ENCODE results near the gene STARD9. TPM values are rescaled to one million over a fixed set of nuclear protein-coding genes. Genes with fewer than 3 reads are reported as not detected.

Gene STARD9
- polyA plus RNA-seq, 4 donors, result 8.2 to 18.7 (median 10.8) TPM

- no peak for DNase-seq (ENCODE audit: low read depth in 4 of 4, low spot score in 3 of 4)
These were observed 117.1 kb downstream of the STARD9 start for GRCh38 chr15:42692536-42692935.

DNA sequence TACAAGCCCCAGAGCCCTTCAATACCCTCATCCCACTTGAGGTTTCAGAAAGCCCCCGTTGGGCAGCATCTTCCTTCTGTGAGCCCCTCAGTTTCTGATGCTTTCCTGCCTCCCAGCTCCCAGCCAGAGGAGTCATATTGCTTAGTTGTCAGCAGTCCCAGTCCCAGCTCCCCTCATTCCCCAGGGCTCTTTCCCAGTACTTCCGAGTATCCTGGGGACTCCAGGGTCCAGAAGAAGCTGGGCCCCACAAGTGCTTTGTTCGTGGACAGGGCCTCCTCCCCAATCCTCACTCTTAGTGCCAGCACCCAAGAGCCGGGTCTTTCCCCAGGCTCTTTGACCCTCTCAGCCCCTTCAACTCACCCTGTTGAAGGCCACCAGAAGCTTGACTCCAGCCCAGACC, 117.6 kb downstream of the STARD9 start:
- no peak for DNase-seq (ENCODE audit: low read depth in 4 of 4, low spot score in 3 of 4)

GRCh38 chr15:42693496-42693895, 118.1 kb downstream of the STARD9 start:
- no peak for DNase-seq (ENCODE audit: low read depth in 4 of 4, low spot score in 3 of 4)

DNA sequence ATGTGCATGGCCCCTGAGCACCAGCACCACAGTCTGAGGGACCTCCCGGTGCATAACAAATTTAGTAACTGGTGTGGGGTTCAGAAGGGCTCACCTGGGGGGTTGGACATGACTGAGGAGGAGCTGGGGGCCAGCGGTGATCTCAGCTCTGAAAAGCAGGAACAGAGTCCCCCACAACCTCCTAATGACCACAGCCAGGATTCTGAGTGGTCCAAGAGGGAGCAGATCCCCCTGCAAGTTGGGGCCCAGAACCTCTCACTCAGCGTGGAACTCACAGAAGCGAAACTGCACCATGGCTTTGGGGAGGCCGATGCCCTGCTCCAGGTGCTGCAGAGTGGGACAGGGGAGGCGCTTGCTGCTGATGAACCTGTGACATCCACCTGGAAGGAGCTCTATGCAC, 118.5 kb downstream of the STARD9 start:
- no peak for DNase-seq (ENCODE audit: low read depth in 4 of 4, low spot score in 3 of 4)

DNA sequence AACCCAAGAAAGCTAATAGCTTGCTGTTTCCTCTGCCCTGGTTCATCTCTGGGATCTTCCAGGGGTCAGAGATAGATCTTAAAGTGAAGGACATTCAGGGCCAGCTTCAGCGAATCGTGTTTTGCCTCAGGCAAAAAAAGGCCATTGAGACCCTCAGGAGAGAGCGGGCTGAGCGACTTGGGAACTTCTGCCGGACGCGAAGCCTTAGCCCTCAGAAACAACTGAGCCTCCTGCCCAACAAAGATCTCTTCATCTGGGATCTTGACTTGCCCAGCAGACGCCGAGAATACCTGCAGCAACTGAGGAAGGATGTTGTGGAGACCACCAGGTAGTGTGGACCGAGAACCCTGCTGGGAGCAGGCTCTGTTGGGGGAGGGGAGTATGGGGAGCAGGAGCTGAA, 119.0 kb downstream of the STARD9 start:
- DNase-seq (ENCODE audit: low read depth in 4 of 4, low spot score in 3 of 4), result no peak

DNA sequence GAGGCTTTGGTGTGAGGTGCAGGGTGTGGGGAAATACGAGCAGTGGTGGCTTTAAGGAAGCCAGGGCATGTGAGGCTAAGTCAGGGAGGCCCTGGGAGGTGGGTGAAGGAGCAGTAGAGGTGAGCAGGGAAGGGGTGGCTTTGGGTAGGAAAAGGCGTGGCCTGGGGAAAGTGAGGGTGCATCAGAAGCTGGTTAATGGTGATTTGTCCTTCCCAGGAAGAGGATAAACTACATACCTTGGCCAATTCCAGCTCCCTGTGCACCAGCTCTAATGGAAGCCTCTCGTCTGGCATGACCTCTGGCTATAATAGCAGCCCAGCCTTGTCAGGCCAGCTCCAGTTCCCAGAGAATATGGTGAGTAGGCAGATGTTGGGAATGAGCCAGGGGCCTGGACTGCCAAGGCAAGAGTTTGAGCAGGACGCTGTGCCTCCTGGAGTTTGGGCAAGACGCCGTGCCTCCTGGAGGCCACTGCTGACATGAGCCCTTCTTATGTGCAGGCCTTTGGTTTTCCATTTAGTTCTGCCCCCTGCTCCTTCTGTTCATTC, 120.2 kb downstream of the STARD9 start:
- no peak for DNase-seq (ENCODE audit: low read depth in 4 of 4, low spot score in 3 of 4)

DNA sequence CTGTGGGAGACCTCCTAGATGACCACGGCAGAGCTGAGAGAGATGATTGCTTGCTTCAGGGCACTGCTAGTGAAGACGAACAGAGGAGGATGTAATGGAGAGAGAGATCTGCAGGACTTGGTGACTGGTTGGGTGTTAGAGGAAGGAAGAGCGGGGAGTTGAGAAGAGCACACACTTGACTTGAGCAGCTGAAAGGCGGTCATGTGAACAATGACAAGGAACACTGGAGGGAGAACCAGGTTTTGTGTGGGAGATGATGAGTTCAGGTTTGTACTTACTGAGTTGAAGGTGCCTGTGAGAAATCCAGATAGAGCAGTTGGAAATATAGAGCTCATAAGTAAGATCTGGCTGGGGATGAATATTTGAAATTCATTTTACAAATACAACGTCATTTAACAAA, 121.2 kb downstream of the STARD9 start:
- no peak for DNase-seq (ENCODE audit: low read depth in 4 of 4, low spot score in 3 of 4)

- peak; percentile 31 to 60 (median 42) for DNase-seq (ENCODE audit: low read depth in 4 of 4, low spot score in 3 of 4)
These were observed 129.1 kb downstream of the STARD9 start for GRCh38 chr15:42704492-42704926.

DNA sequence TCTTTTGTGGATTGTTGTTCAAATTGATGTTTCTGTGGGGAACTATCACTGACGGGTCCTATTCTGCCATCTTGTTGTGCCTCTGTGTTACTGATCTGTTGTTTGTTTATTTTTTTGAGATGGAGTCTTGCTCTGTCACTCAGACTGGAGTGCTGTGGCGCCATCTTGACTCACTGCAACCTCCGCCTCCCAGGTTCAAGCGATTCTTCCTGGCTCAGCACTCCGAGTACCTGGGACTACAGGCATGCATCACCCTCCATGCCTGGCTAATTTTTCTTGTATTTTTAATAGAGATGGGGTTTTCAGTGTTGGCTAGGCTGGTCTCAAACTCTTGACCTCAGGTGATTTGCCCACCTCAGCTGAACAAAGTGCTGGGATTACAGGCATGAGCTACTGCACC, 129.9 kb downstream of the STARD9 start:
- DNase-seq (ENCODE audit: low read depth in 4 of 4, low spot score in 3 of 4), result no peak

GRCh38 chr15:42707068-42707467, 131.7 kb downstream of the STARD9 start:
- DNase-seq (ENCODE audit: low read depth in 4 of 4, low spot score in 3 of 4), result no peak

DNA sequence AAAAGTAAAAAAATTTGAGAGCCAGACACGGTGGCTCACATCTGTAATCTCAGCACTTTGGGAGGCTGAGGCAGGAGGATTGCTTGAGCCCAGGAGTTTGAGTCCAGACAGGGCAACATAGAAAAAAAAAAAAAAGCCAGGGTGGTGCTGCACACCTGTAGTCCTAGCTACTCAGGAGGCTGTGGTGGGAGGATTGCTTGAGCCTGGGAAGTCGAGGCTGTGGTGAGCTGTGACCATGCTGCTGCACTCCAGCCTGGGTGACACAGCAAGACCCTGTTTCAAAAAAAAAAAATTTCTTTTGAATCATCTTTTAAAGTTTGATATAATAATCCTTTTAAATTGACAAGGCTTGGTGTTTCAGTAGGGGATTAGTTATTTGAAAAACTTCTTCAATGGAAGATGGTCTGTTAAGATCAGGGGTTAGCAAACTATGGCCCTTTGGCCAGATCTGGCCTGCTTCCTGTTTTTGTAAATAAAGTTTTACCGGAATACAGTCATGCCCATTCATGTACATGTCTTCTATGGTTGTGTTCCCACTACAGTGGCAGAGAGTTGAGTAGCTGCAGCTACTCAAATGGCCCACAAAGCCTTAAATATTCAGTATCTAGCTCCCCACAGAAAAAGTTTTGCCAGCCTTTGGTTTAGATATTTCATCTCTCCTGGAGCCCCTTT, 132.6 kb downstream of the STARD9 start:
- DNase-seq (ENCODE audit: low read depth in 4 of 4, low spot score in 3 of 4), result no peak

DNA sequence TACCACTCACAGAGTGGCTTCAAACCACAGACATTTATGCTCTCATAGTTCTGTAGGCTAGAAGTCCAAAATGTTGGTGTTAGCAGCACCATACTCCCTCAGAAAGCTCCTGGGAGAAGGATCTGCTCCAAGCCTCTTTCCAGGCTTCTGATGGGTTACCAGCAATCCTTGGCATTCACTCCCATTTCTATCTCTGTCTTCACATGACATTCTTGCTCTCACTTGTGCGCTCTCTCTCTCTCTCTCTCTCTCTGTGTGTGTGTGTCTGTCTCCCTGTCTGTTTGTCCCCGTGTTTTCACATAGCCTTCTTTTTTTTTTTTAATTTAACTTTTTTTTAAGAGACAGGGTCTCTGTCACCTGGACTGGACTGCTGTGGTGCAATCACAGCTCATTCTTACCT, 135.3 kb downstream of the STARD9 start:
- DNase-seq (ENCODE audit: low read depth in 4 of 4, low spot score in 3 of 4), result no peak

DNA sequence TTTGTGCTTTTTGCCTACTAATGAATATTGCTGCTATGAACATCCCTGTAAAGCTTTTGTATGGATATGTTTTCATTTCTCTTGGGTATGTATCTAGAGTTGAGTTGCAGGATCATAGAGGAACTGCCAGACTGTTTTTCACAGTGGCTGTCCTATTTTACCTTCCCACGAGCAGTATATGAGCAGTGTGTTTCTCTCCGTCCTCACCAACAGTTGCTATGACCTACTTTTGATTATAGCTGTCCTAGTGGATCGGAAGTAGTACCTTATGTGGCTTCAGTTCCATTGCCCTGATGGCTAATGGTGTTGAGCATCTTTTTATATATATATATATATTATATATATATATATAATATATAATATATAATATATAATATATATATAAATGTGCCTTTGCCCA, 136.3 kb downstream of the STARD9 start:
- DNase-seq (ENCODE audit: low read depth in 4 of 4, low spot score in 3 of 4), result no peak

- no peak for DNase-seq (ENCODE audit: low read depth in 4 of 4, low spot score in 3 of 4)
These were observed 137.2 kb downstream of the STARD9 start for GRCh38 chr15:42712584-42712983.

DNA sequence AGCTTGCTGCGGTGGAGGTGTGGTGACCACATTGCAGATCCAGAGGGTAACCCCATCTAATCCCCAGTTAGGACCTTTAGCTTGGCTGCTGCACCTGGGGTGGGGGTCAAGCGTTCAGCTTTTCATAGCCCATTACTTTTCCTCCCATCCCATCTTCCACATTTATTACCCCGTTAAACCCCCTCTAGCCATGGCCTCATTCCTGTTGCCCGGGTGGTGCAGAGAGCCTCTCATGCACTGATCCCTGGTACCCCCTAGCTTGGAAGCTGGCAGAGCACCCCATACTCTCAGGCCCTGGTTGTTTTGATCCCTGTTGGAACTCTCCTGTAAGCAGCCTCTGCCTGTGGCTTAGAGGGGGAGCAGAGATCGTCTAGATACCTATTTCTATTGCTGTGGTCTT, 140.7 kb downstream of the STARD9 start:
- DNase-seq (ENCODE audit: low read depth in 4 of 4, low spot score in 3 of 4), result no peak

- DNase-seq (ENCODE audit: low read depth in 4 of 4, low spot score in 3 of 4), result no peak
These were observed 141.2 kb downstream of the STARD9 start for GRCh38 chr15:42716626-42717025.

DNA sequence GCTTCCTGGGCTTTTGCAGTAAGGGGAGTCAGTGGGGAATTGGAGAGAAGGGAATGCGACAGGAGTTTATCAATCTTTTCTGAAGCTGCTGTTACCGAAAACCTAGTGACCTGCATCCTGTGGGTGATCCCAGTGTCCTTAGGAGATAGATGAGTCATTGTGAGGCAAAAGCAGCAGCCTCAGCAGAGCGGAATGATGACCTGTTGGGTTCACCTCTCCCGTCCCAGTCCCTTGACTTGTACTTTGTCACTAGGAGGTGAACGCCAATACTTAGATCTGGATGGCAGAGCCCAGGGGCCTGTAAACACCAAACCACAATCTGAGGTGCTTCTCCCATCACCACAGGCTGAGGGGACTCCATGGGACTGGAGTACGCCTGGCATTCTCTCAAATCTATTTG, 143.6 kb downstream of the STARD9 start:
- DNase-seq (ENCODE audit: low read depth in 4 of 4, low spot score in 3 of 4), result no peak

GRCh38 chr15:42720071-42720470, 144.7 kb downstream of the STARD9 start:
- no peak for DNase-seq (ENCODE audit: low read depth in 4 of 4, low spot score in 3 of 4)

- DNase-seq (ENCODE audit: low read depth in 4 of 4, low spot score in 3 of 4), result no peak
These were observed 145.6 kb downstream of the STARD9 start for GRCh38 chr15:42721016-42721415.

- no peak for DNase-seq (ENCODE audit: low read depth in 4 of 4, low spot score in 3 of 4)
These were observed 146.5 kb downstream of the STARD9 start for GRCh38 chr15:42721916-42722315.

GRCh38 chr15:42723068-42723467, 147.7 kb downstream of the STARD9 start:
- no peak for DNase-seq (ENCODE audit: low read depth in 4 of 4, low spot score in 3 of 4)

DNA sequence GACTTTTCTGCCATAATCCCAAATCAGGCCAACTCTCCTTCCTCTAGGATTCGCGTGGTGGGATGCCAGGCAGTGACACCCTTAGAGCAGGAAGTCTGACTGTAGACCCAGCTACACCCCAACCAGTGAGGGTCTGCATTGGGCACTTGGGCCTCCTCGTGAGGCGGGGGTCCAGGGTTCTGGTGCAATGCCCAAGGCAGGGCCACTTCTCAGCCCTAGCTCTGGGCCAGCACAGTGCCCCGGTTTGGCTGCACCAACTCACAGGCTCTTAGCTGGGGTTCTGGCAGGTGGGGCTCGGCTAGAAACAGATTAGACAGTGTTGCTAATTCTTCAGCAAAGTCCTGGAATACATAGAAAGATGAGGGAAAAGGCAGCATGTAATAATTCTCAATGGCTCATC, 148.9 kb downstream of the STARD9 start:
- DNase-seq (ENCODE audit: low read depth in 4 of 4, low spot score in 3 of 4), result no peak
